GM19372 (cell line): ENCODE data around the gene L3MBTL4.
"Not testable (repeated sequence)": the region's sequence is repeated elsewhere in the genome, so short reads cannot be mapped to it uniquely, and the experiment has no call there.

Source experiments
- ATAC-seq: cut with Tn5 transposase; IDR thresholded peaks from one replicate; pipeline ENCODE4 v1.9.1; 2021; ENCODE audit warnings: mild to moderate bottlenecking, low read depth, moderate library complexity; ENCODE audit not compliant: unreplicated experiment

The L3MBTL4 gene

GRCh38 chr18:6315517-6316331 is 99.0 kb downstream of the L3MBTL4 start:
- ATAC-seq: no peak

GRCh38 chr18:6313415-6313814 is 101.3 kb downstream of the L3MBTL4 start:
- no peak for ATAC-seq

GRCh38 chr18:6311456-6312215 is 103.1 kb downstream of the L3MBTL4 start:
- ATAC-seq: no peak

GRCh38 chr18:6310714-6311113 is 104.0 kb downstream of the L3MBTL4 start:
- no peak for ATAC-seq

- no peak for ATAC-seq
Observed at GRCh38 chr18:6297875-6298274, 116.8 kb downstream of the L3MBTL4 start.

- ATAC-seq: no peak
Observed at GRCh38 chr18:6294148-6294784, 120.4 kb downstream of the L3MBTL4 start.

- ATAC-seq: no peak
Observed at GRCh38 chr18:6289843-6290242, 124.9 kb downstream of the L3MBTL4 start.

- ATAC-seq: no peak
Observed at GRCh38 chr18:6286585-6286984, 128.1 kb downstream of the L3MBTL4 start.

- no peak for ATAC-seq
Observed at GRCh38 chr18:6284761-6285160, 129.9 kb downstream of the L3MBTL4 start.

- ATAC-seq: no peak
Observed at GRCh38 chr18:6284300-6284699, 130.4 kb downstream of the L3MBTL4 start.

- ATAC-seq: no peak
Observed at GRCh38 chr18:6281874-6282273, 132.8 kb downstream of the L3MBTL4 start.

- no peak for ATAC-seq
Observed at GRCh38 chr18:6280211-6280743, 134.4 kb downstream of the L3MBTL4 start.

- no peak for ATAC-seq
Observed at GRCh38 chr18:6279308-6279707, 135.4 kb downstream of the L3MBTL4 start.

GRCh38 chr18:6273423-6273822 is 141.3 kb downstream of the L3MBTL4 start:
- ATAC-seq: no peak

- ATAC-seq: not testable (repeated sequence)
Observed at GRCh38 chr18:6272144-6272543, 142.6 kb downstream of the L3MBTL4 start.

- ATAC-seq: no peak
Observed at GRCh38 chr18:6271585-6271984, 143.1 kb downstream of the L3MBTL4 start.

- ATAC-seq: no peak
Observed at GRCh38 chr18:6270771-6271216, 143.9 kb downstream of the L3MBTL4 start.

- no peak for ATAC-seq
Observed at GRCh38 chr18:6269660-6270332, 144.9 kb downstream of the L3MBTL4 start.

GRCh38 chr18:6266212-6266611 is 148.5 kb downstream of the L3MBTL4 start:
- no peak for ATAC-seq

GRCh38 chr18:6261938-6262337 is 152.8 kb downstream of the L3MBTL4 start:
- no peak for ATAC-seq
